NOMO-1 treated with DMSO at 0.1 percent for 48 hours (cell line): Measurements from ENCODE around the gene ZNRF2.

Source experiments
- DNase-seq: peaks from one replicate; lab custom pipeline; 2025; ENCODE audit not compliant: unreplicated experiment; lab: John Stamatoyannopoulos, UW

Gene ZNRF2

DNA sequence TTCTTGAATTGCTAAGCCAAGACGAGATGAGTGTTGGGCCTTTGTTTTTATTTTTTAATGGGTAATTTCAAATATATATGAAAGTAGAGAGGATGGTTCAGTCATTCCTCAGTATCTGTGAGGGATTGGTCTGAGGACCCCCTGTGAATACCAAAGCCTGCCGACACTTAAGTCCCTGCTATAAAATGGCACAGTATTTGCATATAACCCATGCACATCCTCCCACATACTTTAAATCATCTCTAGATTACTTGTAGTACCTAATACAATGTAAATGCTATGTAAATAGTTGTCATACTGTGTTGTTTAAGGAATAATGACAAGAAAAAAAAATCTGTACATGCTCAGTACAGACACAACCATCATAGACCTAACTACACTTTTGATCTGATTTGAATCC lies 120.8 kb downstream of the ZNRF2 start:
- DNase-seq = no peak

DNA sequence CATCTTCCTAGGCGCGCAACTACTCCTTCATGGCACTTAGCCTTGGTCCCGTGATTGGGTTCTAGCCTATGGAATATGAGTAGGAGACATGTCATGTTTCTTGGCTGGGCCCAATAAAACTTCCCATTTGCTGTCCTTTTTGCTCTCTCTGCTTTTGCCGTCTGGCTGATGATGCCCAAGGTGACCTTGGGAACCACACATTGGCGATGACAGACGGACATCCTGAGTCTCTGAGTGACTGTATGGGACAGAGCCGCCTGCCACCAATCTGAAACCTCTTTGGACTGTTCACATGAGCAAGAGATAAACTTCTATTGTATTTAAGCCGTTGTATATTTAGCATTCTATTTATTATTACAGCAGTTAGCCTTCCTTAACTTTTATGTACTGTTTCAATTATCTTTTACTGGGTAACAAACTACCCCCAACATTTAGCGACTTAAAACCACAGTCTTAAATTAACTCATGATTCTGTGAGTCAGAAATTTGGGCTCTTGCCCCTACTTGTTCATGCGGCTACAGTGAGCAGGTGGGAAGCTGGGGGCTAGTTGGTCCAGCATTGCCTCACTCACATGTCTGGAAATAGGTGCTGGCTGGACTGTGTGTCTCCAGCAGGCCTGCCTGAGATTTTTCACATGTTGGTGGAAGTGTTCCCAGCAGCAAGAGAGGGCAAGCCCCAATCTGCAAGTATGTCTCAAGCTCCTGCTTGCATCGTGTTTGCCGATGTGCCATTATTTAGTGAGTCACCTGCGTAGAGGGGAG lies 122.4 kb downstream of the ZNRF2 start:
- peak; percentile 59 for DNase-seq

DNA sequence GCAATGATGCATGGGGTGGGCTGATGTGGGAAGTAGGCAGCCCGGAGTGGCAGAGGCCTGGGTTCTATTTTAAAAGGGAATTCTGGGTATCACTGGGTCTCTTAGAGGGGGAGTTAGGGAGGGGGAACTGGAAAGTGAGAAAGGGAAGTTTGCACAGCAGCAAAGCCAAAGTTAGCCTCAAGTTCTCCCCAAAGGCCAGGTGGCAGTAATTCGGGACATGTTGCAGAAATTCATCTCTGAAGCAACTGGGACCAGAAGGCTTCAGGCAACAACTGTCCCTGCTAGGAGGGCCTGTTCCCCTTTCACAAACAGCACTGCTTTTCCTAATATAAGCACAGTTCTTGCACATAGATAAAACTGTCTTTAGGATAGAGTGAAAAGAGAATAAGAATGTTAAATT lies 126.8 kb downstream of the ZNRF2 start:
- DNase-seq = peak; percentile 71

DNA sequence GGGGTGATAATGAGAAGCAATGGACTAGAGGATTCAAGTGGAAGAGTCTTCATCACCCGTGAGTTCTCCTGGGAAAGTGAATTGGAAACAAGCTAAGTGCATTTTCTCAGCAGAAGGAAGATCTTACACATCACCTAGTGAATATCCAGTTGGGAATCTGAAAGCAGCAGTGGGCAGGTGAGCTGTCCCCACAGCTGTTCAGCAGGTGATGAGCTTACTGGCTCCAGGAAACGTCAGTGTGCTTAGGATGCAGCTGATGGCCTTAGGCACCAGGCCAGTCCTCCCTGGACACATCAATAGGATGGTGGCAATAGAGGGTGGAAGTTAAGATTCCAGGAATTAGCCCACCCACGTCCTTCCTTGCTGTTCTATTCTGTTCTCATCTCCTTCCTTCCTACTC lies 127.5 kb downstream of the ZNRF2 start:
- no peak for DNase-seq

DNA sequence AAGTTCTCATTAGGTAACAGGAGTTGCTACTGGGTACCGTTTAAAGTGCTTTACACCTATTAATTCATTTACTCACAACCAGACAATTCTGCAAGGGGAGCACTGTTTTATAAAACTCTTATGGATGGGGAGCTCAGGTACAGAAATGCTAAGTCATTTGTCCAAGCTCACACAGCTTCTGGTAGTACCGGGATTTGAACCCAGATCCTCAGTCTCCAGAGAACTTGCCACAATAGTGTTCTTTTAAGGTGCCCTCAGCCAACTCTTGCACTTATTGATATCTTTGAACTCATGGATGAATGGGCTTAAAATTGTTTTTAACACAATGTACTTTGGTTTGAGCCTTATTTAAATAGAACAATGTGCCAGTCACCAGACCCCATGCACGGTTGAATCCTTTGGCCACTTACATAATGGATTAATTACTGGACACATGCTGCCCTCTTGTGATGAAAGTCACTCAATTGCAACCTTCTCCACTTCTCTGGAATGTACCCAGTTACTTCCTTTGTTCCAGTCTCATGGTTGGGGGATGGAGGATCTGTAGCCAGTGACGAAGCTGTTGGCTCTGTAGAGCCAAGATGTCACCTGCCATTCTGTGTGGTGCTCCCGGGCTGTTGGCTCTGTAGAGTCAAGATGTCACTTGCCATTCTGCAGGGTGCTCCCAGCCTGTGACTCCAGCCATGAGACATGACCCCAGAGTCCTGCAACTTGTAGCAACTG lies 128.5 kb downstream of the ZNRF2 start:
- peak; percentile 40 for DNase-seq

DNA sequence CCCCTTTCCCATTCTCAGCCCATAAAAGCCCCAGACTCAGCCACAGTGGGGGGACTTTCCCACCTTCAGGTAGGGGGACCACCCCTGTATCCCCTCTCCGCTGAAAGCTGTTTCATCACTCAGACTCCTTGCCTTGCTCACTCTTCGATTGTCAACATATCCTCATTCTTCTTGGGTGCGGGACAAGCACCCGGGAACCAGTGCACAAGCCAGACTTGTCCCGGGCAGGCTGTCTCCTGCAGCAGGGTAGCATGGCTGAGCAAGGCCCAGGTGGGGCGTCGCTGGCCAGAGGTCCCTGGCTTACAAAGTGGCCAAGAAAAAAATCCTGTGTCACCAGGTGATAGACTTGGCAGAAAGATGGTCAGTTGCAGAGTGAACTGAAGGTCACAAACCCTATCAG lies 129.5 kb downstream of the ZNRF2 start:
- no peak for DNase-seq
